Esophagus muscularis mucosa (tissue), 4 donors: Measurements from ENCODE around the gene CERKL. TPM values are rescaled to one million over a fixed set of nuclear protein-coding genes. Genes with fewer than 3 reads are reported as not detected.

Source experiments
- DNase-seq: peaks from one replicate; pipeline ENCODE4 v3.0.0-alpha.2; 2017; ENCODE audit errors: extremely low spot score
- H3K27ac ChIP-seq, 4 donors: fragments of 200-600 bp; sonication (generic); replicated peaks in 1 of 4; 1 replicate in 3 of 4; 2 replicates in 1 of 4; pipeline ENCODE4 v1.5.1; 2016 to 2019; ENCODE audit warnings: mild to moderate bottlenecking in 1 of 4
- H3K27me3 ChIP-seq, 4 donors: fragments of 200-600 bp; sonication (generic); one replicate each; pipeline versions ENCODE4 v1.5.1 to v1.6.0; 2016 to 2019
- H3K36me3 ChIP-seq, 4 donors: fragments of 200-600 bp; sonication (generic); one replicate each; pipeline ENCODE4 v1.5.1; 2016 to 2019
- H3K4me1 ChIP-seq, 4 donors: fragments of 200-600 bp; sonication (generic); one replicate each; pipeline ENCODE4 v1.5.1; 2016 to 2019
- H3K4me3 ChIP-seq, 4 donors: fragments of 200-600 bp; sonication (generic); 1 replicate in 2 of 4; 2 replicates in 2 of 4; pipeline ENCODE4 v1.5.1; 2016 to 2019; ENCODE audit warnings: mild to moderate bottlenecking in 4 of 4, moderate library complexity in 1 of 4
- H3K9me3 ChIP-seq, 4 donors: fragments of 200-600 bp; sonication (generic); 1 replicate in 3 of 4; 2 replicates in 1 of 4; pipeline ENCODE4 v1.5.1; 2016 to 2019
- CTCF ChIP-seq, 3 experiments: fragments of 200-600 bp in 2 of 3; fragments of 450-650 bp in 1 of 3; sonication (generic) in 2 of 3; IDR thresholded peaks; one replicate each; pipeline ENCODE4 v1.5.1; 2017 to 2019; ENCODE audit warnings: antibody characterized with exemption in 3 of 3, mild to moderate bottlenecking in 2 of 3, moderate library complexity in 1 of 3
- EP300 ChIP-seq: sonication (generic); formaldehyde crosslinking; IDR thresholded peaks from one replicate; pipeline ENCODE4 v1.6.1; 2017; ENCODE audit warnings: antibody characterized with exemption
- POLR2A ChIP-seq: fragments of 450-650 bp; IDR thresholded peaks from one replicate; pipeline ENCODE4 v1.6.1; 2017; ENCODE audit warnings: antibody characterized with exemption, moderate library complexity, mild to moderate bottlenecking, low read depth
- POLR2AphosphoS5 ChIP-seq, 2 donors: sonication (generic); formaldehyde crosslinking; IDR thresholded peaks; one replicate each; pipeline ENCODE4 v1.6.1; 2017; ENCODE audit warnings: antibody characterized with exemption in 2 of 2
- WGBS: methylation state at CpG from one replicate; pipeline ENCODE4 v1.1.5; 2018; 5-methylcytosine and 5-hydroxymethylcytosine counted together
- intact Hi-C: fragments of 100-400 bp; cut with DNase I; formaldehyde crosslinking; loops from one replicate; pipeline ENCODE4 v1.15.1; 2023
- total RNA-seq, 4 donors: library from RNA; depleted of rRNA; stranded (reverse); fragments of >200 nt; gene quantifications; one replicate each; pipeline versions ENCODE4 v1.1.0 to v1.2.1, GENCODE V29; 2016

The CERKL gene
- total RNA-seq, 4 donors from 2014 or later: 0.17 to 0.19 TPM; not detected in 2

DNA sequence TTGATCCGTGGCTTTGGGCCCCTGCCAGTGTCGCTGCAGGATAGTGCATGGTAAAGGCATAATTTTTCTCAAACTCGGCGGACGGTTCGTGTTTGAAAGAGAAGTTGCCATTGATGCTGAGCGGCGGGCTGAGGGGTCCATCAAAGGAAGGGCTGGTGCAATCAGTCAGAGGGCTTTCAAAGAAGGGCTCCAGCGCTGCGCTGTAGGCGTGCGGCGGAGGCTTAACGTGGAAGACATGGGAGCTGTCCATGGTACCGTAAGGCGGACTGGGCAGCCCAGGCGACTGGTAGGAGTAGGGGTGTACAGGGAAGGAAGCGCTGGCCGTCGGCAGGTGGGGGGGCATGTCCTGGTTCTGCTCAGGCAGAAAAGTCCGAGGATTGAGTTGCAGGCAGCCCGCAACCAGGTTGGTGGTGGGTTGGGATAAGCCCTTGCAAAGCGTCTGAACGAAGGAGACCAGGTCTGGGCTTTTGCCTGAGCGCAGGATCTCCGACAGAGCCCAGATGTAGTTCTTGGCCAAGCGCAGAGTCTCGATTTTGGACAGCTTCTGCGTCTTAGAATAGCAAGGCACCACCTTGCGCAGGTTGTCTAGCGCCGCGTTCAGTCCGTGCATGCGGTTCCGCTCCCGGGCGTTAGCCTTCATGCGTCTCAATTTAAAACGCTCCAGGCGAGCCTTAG, 21.1 kb upstream of the CERKL start:
- no peaks in the 10 kb centered on the region for H3K9me3 ChIP-seq
- 18% methylated on average over 38 of the region's 41 CpGs for WGBS
- peaks cover 7 to 25% (median 23%) of the 10 kb centered on the region in 4 donors for H3K4me1 ChIP-seq
- no peaks in the 10 kb centered on the region for H3K36me3 ChIP-seq
- H3K4me3 ChIP-seq: no peak overlapping the region
- H3K27me3 ChIP-seq: peaks cover 0 to 66% (median 44%) of the 10 kb centered on the region in 4 donors
- intact Hi-C loops: no loop called here
- no peak overlapping the region for H3K27ac ChIP-seq
- no peak for DNase-seq
- no peak for TF ChIP-seq CTCF (IDR thresholded peaks at IDR 0.05)
- TF ChIP-seq POLR2A: no peak
- no peak for TF ChIP-seq EP300
- TF ChIP-seq POLR2AphosphoS5 (IDR thresholded peaks at IDR 0.05): no peak

DNA sequence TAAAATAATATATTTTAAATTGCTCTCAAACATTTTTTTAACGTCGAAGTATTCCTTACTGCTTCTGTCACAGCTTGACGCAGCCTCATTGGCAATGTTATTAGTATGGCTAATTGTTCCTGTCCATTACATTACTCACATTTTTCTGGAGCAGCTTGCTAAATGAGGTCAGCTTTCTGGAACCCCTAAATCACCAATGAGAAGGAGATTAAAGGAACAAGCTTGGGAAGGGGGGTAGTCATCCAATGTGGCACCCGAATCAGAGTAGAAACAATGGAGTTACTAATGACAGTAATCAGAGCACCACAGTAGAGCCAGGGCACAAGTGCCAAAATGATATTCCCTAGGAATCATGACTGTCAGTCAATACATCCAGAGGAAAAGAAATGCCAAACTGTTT, 18.3 kb upstream of the CERKL start:
- 37% methylated on average over 4 of the region's 4 CpGs for WGBS
- TF ChIP-seq POLR2A (no peak), POLR2AphosphoS5 (IDR thresholded peaks at IDR 0.05) (no peak), CTCF (IDR thresholded peaks at IDR 0.05) (no peak), EP300 (no peak)
- no peak overlapping the region for H3K4me3 ChIP-seq
- intact Hi-C loops: no loop called here
- DNase-seq: no peak
- H3K36me3 ChIP-seq: no peaks in the 10 kb centered on the region
- H3K27ac ChIP-seq: no peak overlapping the region
- no peaks in the 10 kb centered on the region for H3K9me3 ChIP-seq
- H3K4me1 ChIP-seq: peaks cover 0 to under 1% (median 0%) of the 10 kb centered on the region in 4 donors
- H3K27me3 ChIP-seq: peaks cover 0 to 44% (median 23%) of the 10 kb centered on the region in 4 donors

GRCh38 chr2:181674461-181674860, 17.6 kb upstream of the CERKL start:
- Histone ChIP-seq H3K4me3 (no peak overlapping the region), H3K9me3 (no peaks in the 10 kb centered on the region), H3K36me3 (no peaks in the 10 kb centered on the region), H3K4me1 (no peaks in the 10 kb centered on the region), H3K27ac (no peak overlapping the region), H3K27me3 (peaks cover 0 to 36% (median 16%) of the 10 kb centered on the region in 4 donors)
- no peak for DNase-seq
- TF ChIP-seq CTCF (IDR thresholded peaks at IDR 0.05) (no peak), POLR2AphosphoS5 (IDR thresholded peaks at IDR 0.05) (no peak), POLR2A (no peak), EP300 (no peak)
- intact Hi-C loops: no loop called here

DNA sequence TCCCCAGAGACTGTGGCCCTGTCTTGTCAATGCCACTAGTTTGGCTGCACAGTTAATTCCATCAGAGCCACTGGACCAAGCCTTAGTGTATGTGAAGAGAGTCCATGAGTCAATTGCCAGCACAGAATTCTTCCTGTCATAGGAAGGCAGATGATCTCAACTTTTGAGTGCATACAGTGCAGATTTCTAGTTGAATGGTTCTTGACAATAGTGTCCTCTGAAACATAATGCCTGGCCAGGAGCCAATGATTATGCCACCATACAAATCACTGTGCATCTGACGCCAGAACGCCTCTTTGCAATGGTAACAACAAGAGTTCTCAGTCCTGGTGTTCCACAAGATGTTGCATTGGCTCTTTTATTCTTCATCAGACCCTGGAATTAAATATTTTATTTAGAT, 16.3 kb upstream of the CERKL start:
- no peak overlapping the region for H3K27ac ChIP-seq
- no peaks in the 10 kb centered on the region for H3K9me3 ChIP-seq
- WGBS: 69% methylated on average over 2 of the region's 2 CpGs
- H3K4me3 ChIP-seq: no peak overlapping the region
- H3K27me3 ChIP-seq: peaks cover 0 to 27% (median 7%) of the 10 kb centered on the region in 4 donors
- H3K4me1 ChIP-seq: no peaks in the 10 kb centered on the region
- DNase-seq: no peak
- intact Hi-C loops: no loop called here
- no peaks in the 10 kb centered on the region for H3K36me3 ChIP-seq
- TF ChIP-seq POLR2AphosphoS5 (IDR thresholded peaks at IDR 0.05): no peak

DNA sequence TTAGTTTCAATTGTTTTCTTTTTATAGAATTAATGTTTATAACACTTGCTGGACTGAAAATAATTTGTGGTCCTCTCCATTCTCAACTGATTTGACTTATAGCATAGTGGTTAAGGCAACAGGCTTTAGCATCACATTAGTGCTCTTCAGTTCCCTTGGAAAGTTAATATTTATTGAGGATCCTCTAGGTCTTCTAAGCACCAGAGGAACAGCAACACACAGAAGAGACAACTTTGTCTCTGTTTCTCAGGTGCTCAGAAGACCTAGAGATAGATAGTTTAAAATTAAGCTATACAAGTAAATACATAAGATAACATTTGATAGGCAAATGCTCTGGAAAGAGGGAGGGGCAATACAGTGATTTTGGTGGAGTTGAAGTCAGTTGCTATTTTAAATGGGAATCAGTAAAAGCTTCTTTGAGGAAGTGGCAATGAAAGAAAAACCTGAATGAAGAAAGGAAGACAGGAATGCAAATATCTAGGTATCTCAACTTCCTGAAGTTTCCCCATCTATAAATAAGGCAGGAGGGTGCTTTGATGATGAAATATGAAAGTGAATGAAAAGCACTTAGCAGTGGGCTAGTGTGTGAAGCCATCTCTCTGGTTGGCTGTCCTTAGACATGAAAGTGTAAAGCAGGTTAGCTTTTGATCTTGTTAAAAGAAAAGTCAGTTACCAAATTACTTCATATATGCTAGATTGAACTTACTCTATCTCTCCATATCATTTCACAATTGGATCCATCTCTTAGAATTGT, 15.5 kb upstream of the CERKL start:
- no peaks in the 10 kb centered on the region for H3K4me1 ChIP-seq
- H3K9me3 ChIP-seq: no peaks in the 10 kb centered on the region
- no peak for TF ChIP-seq POLR2AphosphoS5 (IDR thresholded peaks at IDR 0.05)
- TF ChIP-seq EP300: no peak
- TF ChIP-seq POLR2A: no peak
- no peak for TF ChIP-seq CTCF (IDR thresholded peaks at IDR 0.05)
- DNase-seq: no peak
- H3K27ac ChIP-seq: no peak overlapping the region
- intact Hi-C loops: no loop called here
- H3K4me3 ChIP-seq: no peak overlapping the region
- no peaks in the 10 kb centered on the region for H3K36me3 ChIP-seq
- H3K27me3 ChIP-seq: peaks cover 0 to 19% (median 3%) of the 10 kb centered on the region in 4 donors
